Central memory CD8-positive, alpha-beta T cell (primary cell): ENCODE data around the gene FAM186B.
A peak's percentile ranks its signal among the peaks of the same experiment; 100 is the strongest.

Experiments used
- ATAC-seq: fragments of 150-1000 bp; cut with Tn5 transposase; replicated peaks from 2 replicates; pipeline ENCODE4 v1.10.0; 2022; ENCODE audit warnings: mild to moderate bottlenecking, moderate FRiP score, moderate number of reproducible peaks; ENCODE audit not compliant: poor library complexity, severe bottlenecking; ENCODE audit errors: extremely low read depth
- DNase-seq, 2 donors: peaks; one replicate each; pipeline ENCODE4 v3.0.0; 2021; ENCODE audit warnings: low spot score in 2 of 2
- H3K27ac Mint-ChIP-seq: one replicate; pipeline ENCODE4 v1.8.0; 2022; ENCODE audit warnings: low read depth, mild to moderate bottlenecking, moderate library complexity, mixed read lengths
- H3K27me3 Mint-ChIP-seq: one replicate; pipeline ENCODE4 v1.8.0; 2022; ENCODE audit warnings: mixed read lengths
- H3K36me3 Mint-ChIP-seq: one replicate; pipeline ENCODE4 v1.8.0; 2022; ENCODE audit warnings: mild to moderate bottlenecking, moderate library complexity, mixed read lengths; ENCODE audit not compliant: insufficient read depth
- H3K4me1 Mint-ChIP-seq: one replicate; pipeline ENCODE4 v1.8.0; 2022; ENCODE audit warnings: mixed read lengths
- H3K4me3 Mint-ChIP-seq: one replicate; pipeline ENCODE4 v1.8.0; 2022; ENCODE audit warnings: mild to moderate bottlenecking, moderate library complexity, mixed read lengths
- H3K9me3 Mint-ChIP-seq: one replicate; pipeline ENCODE4 v1.8.0; 2022; ENCODE audit warnings: mixed read lengths

FAM186B gene

DNA sequence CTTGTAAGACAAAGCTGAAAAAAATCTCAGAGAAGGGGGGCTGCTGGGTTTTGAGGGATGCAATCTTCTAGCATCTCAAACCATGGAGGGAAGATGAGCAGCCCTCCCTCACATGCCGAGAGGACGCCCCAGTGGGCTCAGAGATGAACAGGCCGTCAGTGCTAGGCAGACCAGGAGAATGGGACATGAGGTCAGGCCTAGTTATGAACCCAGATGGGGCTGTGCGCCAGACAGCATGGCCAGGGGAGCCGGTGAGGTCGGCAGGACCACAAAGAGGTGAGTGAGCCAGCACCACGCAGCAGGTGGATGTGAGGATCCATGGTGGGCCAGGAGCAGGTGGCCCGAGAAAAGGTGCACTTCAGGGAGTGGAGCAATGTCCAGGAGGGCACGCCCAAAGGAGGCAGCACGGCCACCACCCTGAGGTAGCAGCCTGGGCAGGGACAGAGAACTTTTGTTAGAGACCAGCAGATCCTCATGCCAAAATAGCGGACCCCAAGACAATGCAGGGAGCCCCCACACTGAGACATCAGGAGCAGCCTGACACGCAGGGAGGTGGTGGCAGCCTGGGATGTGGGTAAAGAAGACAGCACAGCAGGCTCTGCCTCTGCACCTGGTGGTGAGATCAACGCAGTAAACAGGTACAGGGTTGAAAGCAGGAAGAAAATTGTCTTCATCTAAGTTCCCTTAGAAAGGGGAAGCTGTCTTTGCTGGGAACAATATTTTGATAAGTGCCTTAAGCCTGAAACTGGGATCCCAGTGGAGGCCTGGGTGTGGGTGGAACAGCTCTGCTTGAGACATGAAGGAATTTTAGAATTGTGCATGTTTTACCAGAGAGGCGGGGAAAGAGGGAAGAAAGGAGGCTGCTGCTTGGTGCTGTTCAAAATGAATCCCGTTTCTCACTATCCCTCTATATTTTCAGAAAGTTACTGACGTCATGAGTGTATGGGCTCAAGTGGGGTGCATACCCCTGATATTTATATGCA lies 19.7 kb downstream of the FAM186B start:
- no peaks in the 10 kb centered on the region for H3K4me1 Mint-ChIP-seq
- no peaks in the 10 kb centered on the region for H3K9me3 Mint-ChIP-seq
- ATAC-seq (no peak), DNase-seq (no peak)
- H3K27ac Mint-ChIP-seq, result no peak overlapping the region
- peaks cover 11% of the 10 kb centered on the region for H3K36me3 Mint-ChIP-seq
- H3K4me3 Mint-ChIP-seq, result no peak overlapping the region
- no peaks in the 10 kb centered on the region for H3K27me3 Mint-ChIP-seq

DNA sequence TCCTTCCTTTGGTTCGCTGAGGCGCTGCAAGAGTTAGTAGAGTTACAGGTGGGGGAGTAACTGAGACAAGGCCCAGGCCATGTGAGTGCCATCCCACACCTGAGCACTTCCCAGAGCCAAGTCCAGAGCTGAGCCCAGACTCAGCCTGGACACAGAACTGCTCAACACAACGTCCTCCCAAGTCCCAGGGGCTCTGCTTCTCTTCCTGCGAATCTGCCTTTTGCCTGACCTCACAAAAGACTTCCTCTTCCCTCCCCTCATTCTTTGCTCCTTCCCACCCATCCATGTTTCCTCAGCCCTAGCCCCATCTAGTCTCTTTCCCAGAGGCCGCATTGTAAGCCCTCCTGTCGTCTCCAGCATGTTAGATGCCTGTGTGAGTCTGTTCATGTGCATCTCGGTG lies 20.8 kb downstream of the FAM186B start:
- ATAC-seq, result no peak
- Mint-ChIP-seq H3K9me3 (no peaks in the 10 kb centered on the region), H3K36me3 (peaks cover 9% of the 10 kb centered on the region), H3K4me1 (peaks cover 10% of the 10 kb centered on the region), H3K27me3 (no peaks in the 10 kb centered on the region), H3K27ac (no peak overlapping the region), H3K4me3 (no peak overlapping the region)
- DNase-seq, result no peak

DNA sequence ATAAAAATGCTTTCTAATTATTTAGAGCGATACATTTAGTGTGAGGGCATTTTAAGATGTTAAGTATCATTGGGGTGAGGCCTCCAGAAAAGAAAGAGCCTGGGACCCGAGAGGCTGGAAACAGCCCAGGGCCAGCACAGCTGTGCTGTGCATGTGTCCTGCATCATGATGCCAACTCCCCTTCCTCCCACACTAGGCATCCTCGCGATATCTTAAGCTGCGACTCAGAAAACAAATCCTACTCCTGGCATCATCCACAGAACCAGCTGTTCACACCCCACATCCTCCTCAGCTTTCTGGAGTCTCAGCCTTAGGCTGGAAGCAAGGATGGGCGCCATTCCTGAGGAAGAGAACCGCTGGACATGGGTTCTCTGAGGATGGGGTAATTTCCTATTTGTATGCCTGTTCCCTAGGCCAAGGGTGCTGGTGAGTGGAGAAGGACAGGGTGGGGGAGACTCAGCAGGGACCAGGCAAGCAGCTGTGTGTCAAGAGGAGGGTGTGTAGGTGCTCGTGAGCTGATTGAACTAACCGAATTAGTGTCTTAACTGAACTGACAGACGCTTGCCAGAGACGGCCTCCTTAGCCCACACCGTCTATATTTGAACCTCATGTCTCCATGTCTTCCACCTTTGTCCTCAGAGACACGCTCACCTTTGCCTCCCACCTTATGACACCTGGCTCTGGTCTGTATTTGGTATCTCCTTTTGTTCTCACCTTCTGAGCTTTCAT lies 21.9 kb downstream of the FAM186B start:
- no peak overlapping the region for H3K4me3 Mint-ChIP-seq
- no peaks in the 10 kb centered on the region for H3K27me3 Mint-ChIP-seq
- H3K36me3 Mint-ChIP-seq, result peaks cover 9% of the 10 kb centered on the region
- DNase-seq (no peak), ATAC-seq (no peak)
- H3K27ac Mint-ChIP-seq, result no peak overlapping the region
- H3K9me3 Mint-ChIP-seq, result no peaks in the 10 kb centered on the region
- H3K4me1 Mint-ChIP-seq, result peaks cover 12% of the 10 kb centered on the region

DNA sequence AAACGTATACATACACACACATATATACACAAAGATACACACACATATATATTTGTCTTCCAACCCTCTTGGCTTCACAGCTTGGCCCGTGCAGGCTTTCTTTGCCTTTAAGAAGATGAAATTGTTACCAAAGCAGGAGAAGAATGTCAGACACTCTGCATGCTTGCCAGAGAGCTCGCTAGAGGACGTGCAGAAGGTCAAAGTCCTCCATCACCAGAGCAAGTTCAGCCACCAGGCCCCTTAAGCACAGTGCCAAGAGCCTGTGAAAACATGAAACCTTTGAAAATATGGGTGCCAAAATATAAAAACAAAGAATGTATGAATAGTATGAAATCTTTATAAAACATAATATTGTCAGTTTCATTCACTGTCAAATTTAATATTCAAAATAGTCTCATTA lies 22.6 kb downstream of the FAM186B start:
- ATAC-seq (no peak), DNase-seq (no peak)
- Mint-ChIP-seq H3K4me1 (peaks cover 12% of the 10 kb centered on the region), H3K9me3 (no peaks in the 10 kb centered on the region), H3K36me3 (peaks cover 9% of the 10 kb centered on the region), H3K4me3 (no peak overlapping the region), H3K27ac (no peak overlapping the region), H3K27me3 (no peaks in the 10 kb centered on the region)

DNA sequence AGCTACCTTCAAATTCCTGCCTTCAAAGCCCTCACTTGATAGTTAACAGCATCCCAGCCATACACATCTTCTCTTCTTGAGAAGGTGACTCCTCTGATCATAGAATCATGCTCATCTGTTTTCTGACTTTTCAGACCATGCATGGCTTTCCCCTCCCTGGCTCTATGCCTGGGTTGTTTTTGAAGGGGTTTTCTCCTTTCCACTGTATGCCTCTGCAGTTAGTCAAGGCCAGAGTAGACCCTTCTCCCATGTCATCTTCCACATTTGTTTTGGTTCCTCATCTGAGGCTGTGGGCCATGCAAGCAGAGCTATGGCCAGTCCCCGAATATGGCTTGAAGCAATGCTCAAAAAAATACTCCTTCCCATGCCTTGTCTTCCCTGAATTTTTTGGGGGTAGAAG lies 23.2 kb downstream of the FAM186B start:
- no peak overlapping the region for H3K27ac Mint-ChIP-seq
- no peak overlapping the region for H3K4me3 Mint-ChIP-seq
- H3K4me1 Mint-ChIP-seq, result peaks cover 12% of the 10 kb centered on the region
- DNase-seq (no peak), ATAC-seq (no peak)
- H3K27me3 Mint-ChIP-seq, result no peaks in the 10 kb centered on the region
- peaks cover 9% of the 10 kb centered on the region for H3K36me3 Mint-ChIP-seq
- no peaks in the 10 kb centered on the region for H3K9me3 Mint-ChIP-seq

DNA sequence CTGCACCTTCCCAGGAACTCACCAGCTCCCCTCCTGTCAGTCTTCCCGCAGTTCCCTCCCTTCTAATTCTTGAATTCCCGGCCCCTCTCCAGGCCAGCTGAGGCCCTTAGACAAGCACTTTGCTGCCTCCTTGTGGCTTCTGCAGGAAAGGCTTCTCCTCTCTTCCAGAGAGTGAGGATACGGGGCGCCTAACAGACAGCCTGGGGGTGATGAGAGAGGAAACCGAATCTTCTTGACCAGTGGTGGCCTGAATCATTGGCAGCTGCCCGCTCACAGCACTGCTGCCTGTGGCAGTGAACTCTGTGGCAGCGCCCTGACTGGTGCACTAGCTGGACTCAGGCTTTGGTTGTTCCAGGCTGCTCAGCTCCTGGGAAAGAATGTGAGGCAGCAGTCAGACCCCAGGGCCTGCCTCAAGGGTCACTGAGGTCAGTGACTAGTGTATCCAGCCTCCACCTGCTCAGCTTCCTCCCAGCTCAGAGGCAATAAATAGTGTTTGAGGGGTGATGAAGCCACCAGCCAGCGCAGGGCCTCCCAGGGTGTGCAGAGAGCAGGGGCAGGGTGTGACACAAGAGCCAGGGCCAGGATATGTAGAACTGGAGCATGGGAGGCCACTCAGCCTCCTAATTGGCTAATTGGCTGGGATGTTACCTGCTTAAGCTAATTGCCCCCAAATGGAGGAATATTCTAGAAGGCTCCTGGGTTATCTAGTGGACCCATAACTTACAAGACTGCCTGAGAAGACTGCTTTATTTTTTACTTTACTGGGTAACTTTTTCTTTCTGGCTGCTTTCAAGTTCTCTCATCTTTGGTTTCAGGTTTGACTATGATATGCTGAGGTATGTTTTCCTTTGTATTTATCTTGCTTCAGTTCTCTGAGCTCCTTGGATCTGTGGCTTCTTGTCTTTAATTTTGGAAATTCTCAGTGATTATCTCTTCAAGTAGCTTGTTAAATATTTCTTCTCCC lies 24.6 kb downstream of the FAM186B start:
- Mint-ChIP-seq H3K4me3 (no peak overlapping the region), H3K27ac (no peak overlapping the region), H3K4me1 (peaks cover 12% of the 10 kb centered on the region), H3K36me3 (peaks cover 7% of the 10 kb centered on the region), H3K9me3 (no peaks in the 10 kb centered on the region), H3K27me3 (no peaks in the 10 kb centered on the region)
- ATAC-seq (peak; percentile 52), DNase-seq (peak in 1 of 2 donors; percentile 21)

DNA sequence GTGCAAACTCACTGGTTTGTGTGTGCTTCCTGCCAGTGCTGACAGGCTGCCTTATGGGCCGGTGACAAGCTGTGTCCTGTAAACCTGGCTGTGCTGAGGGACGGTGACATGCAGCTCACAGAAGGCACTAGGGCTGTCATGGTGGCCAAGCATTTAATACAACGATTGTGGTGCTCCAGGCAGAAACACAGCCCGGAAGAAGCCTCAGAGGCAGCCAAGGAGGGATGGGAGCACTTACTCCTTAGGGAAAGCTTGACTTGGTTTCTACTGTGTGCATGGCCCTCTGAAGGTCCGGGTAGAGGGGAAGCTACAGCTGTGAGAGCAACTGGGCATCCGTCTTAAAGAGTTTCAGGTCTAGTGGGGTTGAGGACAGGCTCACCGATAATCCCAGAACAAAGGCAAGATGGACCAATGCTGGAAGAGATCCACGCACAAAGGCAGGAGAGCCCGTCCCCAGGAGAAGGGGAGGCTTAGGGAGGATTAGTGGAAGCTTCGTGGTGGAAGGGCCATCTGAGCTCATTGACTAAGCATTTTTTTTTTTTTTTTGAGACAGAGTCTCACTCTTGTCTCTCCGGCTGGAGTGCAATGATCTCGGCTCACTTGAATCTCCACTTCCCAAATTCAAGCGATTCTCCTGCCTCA lies 26.8 kb downstream of the FAM186B start:
- H3K4me3 Mint-ChIP-seq, result no peak overlapping the region
- H3K36me3 Mint-ChIP-seq, result peaks cover 2% of the 10 kb centered on the region
- no peak overlapping the region for H3K27ac Mint-ChIP-seq
- no peak for ATAC-seq
- no peaks in the 10 kb centered on the region for H3K9me3 Mint-ChIP-seq
- peaks cover 12% of the 10 kb centered on the region for H3K4me1 Mint-ChIP-seq
- no peak for DNase-seq
- H3K27me3 Mint-ChIP-seq, result no peaks in the 10 kb centered on the region

DNA sequence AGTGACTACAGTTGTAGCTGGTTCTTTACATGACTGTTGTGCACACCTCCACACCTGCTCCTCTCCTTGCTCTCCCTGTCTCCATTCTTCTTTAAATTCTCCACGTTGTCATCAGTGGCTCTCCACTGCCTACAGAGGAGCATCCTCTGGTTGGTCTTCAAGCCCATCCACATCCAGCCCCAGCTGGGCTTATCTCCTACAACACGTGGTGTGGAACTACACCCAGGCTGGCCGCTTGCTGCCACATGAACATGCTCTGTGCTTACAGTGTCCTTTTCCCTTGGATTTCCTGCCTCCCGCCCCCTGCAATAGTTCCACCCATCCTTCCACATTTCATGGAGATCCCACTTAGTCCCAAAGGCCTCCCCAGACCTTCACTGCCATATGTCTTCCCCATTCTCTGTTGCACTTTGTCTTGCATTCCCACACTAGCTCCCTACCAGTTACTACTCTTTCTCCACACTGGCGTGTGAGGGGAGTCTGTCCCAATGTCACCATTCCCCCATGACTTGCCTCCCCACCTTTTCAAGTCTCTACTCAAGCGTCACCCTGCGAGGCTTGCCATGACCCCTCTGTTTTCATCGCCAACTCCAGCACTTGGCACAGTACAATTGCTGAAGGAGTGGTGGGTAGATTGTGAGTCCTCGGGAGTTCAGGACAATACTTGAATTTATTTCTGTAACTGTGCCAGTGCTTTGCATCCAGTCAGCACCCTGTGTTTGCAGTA lies 27.7 kb downstream of the FAM186B start:
- Mint-ChIP-seq H3K4me1 (peaks cover 12% of the 10 kb centered on the region), H3K27ac (no peak overlapping the region), H3K4me3 (no peak overlapping the region), H3K36me3 (peaks cover 4% of the 10 kb centered on the region), H3K27me3 (no peaks in the 10 kb centered on the region), H3K9me3 (no peaks in the 10 kb centered on the region)
- DNase-seq, result no peak
- ATAC-seq, result no peak

DNA sequence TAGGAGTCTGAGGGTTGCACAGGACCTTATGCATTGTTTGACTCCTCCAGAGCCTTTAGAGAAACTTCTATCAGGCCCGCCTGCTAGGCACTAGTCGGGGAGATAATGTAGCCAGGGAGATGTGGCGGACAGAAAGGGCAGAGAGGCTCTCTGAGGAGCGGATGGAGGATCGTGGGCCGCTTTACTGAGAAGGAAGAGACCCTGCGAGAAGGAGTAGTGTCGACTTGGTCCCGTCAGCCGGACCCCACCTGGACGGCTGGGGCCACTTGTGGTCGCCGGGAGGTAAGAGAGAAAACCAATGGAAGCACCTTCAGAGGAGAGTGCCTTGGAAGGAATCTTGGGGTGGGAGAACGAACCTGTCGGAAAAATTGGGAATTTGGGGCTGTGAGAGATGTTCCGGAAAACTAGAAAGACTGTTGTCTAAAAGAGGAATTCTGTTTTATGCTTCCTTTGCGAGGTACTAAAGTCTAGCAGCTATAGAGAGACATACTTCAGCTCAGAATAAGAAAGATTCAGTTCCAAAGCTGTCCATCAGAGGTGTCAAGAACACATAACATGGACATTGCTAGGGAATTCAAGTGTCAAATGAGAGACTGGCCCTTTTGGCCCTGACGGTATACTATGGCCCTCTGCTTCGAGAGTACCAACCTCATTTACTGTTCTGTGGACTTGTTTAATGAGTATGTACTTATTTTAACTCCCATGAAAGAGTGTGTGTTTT lies 36.8 kb downstream of the FAM186B start:
- H3K27me3 Mint-ChIP-seq, result no peaks in the 10 kb centered on the region
- H3K27ac Mint-ChIP-seq, result peak overlapping the region; percentile 99
- peaks cover 29% of the 10 kb centered on the region for H3K36me3 Mint-ChIP-seq
- no peak for DNase-seq
- H3K9me3 Mint-ChIP-seq, result no peaks in the 10 kb centered on the region
- H3K4me1 Mint-ChIP-seq, result peaks cover 63% of the 10 kb centered on the region
- H3K4me3 Mint-ChIP-seq, result peak overlapping the region; percentile 97
- ATAC-seq, result no peak

DNA sequence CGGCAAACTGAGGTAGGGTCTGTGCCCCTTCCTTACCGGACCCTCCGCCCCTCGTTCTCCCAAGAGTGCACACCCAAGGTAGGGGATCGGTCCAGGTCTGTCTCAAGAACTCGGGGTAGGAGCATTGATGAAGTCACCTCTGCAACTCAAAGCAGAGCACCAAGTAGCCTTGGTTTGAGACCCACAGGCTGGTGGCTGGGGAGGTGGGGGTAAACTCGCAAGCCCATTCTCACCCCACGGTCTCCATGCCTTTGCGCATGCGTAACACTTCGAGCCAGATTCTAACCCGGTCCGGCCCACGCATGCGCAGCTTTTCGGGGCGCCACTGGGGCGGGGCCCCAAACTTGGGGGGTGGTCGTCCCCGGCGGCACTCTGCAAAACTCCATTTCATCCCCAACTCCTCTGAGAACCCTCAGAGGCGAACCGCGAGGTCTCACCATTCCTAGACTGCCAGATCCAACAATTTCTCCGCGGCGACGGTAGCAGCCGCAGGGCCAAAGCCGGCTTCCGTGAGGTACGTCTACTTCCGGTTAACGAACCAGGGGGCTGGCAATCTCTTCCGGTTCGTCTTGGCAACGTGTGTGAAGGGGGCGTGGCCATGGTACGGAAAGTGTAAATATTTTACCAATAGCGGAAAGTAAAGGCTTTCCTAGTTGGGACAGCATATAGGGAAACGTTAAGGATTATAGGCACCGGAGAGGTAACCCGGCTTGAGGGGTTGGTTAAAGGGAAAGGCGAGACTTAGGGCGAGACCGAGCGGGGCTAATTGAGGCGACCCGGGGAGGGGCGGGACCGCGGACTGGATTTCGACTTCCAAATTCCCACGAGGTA lies 37.6 kb downstream of the FAM186B start, which contains the start of gene MCRS1:
MCRS1 (minus strand) TSS at position 532 of the 831 bp plus-strand sequence. CDS start 1,411 bp downstream, outside the sequence.
- peaks cover 64% of the 10 kb centered on the region for H3K4me1 Mint-ChIP-seq
- H3K36me3 Mint-ChIP-seq, result peaks cover 31% of the 10 kb centered on the region
- DNase-seq (peak; percentile 81 to 88), ATAC-seq (peak; percentile 90)
- peak within 1 kb of the TSS; percentile 97 for H3K4me3 Mint-ChIP-seq
- peak within 1 kb of the TSS; percentile 99 for H3K27ac Mint-ChIP-seq
- H3K9me3 Mint-ChIP-seq, result no peaks in the 10 kb centered on the region
- H3K27me3 Mint-ChIP-seq, result no peaks in the 10 kb centered on the region
